ENCODE results near the gene MINK1.
A peak's percentile ranks its signal among the peaks of the same experiment; 100 is the strongest.

GRCh38 chr17:4833941-4834680 is 971 bp downstream of the MINK1 start:
- TF ChIP-seq CTCF (CRISPR knock-in tag; IDR thresholded peaks at IDR 0.05): no peak
- TF ChIP-seq PHF20 (CRISPR knock-in tag; IDR thresholded peaks at IDR 0.05): no peak
- no peak for TF ChIP-seq AGO1 (IDR thresholded peaks at IDR 0.05; ENCODE audit: low read depth, low read length, poor library complexity, severe bottlenecking)
- no peak for TF ChIP-seq ZNF891 (CRISPR knock-in tag; IDR thresholded peaks at IDR 0.05)
- TF ChIP-seq ZFP90 (CRISPR knock-in tag; IDR thresholded peaks at IDR 0.05; ENCODE audit: borderline replicate concordance): 0 out of 2 replicates have a peak, but pooled peaks have one; percentile 6
- TF ChIP-seq, protein P1, sequence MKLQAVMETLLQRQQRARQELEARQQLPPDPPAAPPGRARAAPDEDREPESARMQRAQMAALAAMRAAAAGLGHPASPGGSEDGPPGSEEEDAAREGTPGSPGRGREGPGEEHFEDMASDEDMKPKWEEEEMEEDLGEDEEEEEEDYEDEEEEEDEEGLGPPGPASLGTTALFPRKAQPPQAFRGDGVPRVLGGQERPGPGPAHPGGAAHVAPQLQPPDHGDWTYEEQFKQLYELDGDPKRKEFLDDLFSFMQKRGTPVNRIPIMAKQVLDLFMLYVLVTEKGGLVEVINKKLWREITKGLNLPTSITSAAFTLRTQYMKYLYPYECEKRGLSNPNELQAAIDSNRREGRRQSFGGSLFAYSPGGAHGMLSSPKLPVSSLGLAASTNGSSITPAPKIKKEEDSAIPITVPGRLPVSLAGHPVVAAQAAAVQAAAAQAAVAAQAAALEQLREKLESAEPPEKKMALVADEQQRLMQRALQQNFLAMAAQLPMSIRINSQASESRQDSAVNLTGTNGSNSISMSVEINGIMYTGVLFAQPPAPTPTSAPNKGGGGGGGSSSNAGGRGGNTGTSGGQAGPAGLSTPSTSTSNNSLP (IDR thresholded peaks at IDR 0.05; ENCODE audit: low read depth, low read length): no peak
